ENCODE results near the gene NFYC.
"Not testable (repeated sequence)": the region's sequence is repeated elsewhere in the genome, so short reads cannot be mapped to it uniquely, and the experiment has no call there.

NFYC gene

DNA sequence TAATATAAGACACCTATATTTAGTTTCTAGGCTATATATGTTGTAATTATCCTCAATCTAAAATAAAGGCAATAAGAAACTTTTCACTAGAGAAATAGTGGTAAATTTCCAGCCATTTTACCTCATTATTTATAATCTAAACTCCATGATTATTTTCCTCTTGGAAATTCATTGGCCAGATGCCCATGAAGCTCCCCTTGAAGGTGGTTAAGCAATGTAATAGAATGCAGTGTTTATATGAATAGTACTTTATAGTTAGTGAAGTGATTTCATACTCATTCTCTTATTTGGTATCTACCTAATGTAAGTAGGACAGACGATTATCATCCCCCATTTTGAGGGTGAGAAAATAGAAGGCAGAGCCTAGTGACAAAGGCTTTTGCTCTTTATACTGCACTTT is 26.5 kb downstream of the NFYC start:
- no peak for DNase-seq (ENCODE audit: low read depth)
- no peak for TF ChIP-seq CTCF (conservative IDR thresholded peaks at IDR 0.05; ENCODE audit: control insufficient read depth, insufficient read depth, low read depth, low read length)
- H3K4me3 ChIP-seq (ENCODE audit: control insufficient read depth, low read depth, low read length) = no peak overlapping the region

DNA sequence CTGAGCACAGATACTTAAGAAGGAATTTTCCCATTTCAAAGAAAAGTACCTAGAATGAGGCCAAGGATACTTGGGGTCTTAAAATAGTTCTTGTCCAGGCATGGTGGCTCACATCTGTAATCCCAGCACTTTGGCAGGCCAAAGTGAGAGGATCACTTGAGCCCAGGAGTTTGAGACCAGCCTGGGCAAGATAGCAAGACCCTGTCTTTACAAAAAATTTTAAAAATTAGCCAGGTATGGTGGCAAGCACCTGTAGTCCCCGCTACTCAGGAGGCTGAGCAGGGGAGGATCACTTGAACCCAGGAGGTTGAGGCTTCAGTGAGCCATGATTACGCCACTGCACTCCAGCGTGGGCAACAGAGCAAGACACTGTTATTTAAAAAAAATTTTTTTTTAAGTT is 29.0 kb downstream of the NFYC start:
- H3K4me3 ChIP-seq (ENCODE audit: control insufficient read depth, low read depth, low read length) = no peak overlapping the region
- no peak for DNase-seq (ENCODE audit: low read depth)
- TF ChIP-seq CTCF (conservative IDR thresholded peaks at IDR 0.05; ENCODE audit: control insufficient read depth, insufficient read depth, low read depth, low read length) = no peak

- no peak overlapping the region for H3K4me3 ChIP-seq (ENCODE audit: control insufficient read depth, low read depth, low read length)
- no peak for DNase-seq (ENCODE audit: low read depth)
- TF ChIP-seq CTCF (conservative IDR thresholded peaks at IDR 0.05; ENCODE audit: control insufficient read depth, insufficient read depth, low read depth, low read length) = no peak
These were observed 31.1 kb downstream of the NFYC start for GRCh38 chr1:40722622-40723021.

DNA sequence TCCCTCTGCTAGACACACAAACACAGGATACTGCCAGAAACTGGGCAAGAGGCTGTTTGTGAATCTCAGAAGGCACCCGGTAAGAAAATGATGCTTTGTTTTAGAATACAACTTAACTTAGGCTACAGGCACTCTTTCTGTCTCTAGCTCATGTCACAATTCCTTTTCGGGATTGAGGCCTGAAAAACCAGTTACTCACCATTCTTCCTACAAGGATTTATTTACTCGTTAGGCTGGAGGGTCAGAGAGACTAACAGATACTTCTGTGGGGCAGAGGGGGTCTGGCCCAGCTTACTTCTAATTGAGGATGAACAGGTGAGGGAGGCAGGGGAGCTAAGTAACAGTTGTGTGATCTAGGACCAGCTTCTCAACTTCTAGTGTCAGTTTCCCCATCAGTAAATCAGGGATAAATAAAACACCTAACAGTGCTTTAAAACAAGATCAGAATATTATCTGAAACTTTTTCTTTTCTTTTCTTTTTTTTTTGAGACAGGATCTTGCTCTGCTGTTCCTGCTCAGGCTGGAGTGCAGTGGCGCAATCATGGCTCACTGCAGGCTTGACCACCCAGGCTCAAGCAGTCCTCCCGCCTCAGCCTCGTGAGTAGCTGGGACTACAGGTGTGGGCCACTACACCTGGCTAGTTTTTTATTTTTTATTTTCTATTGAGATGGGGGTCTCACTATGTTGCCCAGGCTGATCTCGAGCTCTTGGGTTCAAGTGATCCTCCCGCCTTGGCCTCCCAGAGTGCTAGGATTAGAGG is 31.9 kb downstream of the NFYC start:
- TF ChIP-seq CTCF (conservative IDR thresholded peaks at IDR 0.05; ENCODE audit: control insufficient read depth, insufficient read depth, low read depth, low read length) = no peak
- DNase-seq (ENCODE audit: low read depth) = no peak
- H3K4me3 ChIP-seq (ENCODE audit: control insufficient read depth, low read depth, low read length) = no peak overlapping the region

GRCh38 chr1:40727662-40728061 is 36.2 kb downstream of the NFYC start:
- peak; percentile 57 for DNase-seq (ENCODE audit: low read depth)
- not testable (repeated sequence) for H3K4me3 ChIP-seq (ENCODE audit: control insufficient read depth, low read depth, low read length)

GRCh38 chr1:40729316-40729862 is 37.9 kb downstream of the NFYC start:
- not testable (repeated sequence) for DNase-seq (ENCODE audit: low read depth); H3K4me3 ChIP-seq (ENCODE audit: control insufficient read depth, low read depth, low read length)

DNA sequence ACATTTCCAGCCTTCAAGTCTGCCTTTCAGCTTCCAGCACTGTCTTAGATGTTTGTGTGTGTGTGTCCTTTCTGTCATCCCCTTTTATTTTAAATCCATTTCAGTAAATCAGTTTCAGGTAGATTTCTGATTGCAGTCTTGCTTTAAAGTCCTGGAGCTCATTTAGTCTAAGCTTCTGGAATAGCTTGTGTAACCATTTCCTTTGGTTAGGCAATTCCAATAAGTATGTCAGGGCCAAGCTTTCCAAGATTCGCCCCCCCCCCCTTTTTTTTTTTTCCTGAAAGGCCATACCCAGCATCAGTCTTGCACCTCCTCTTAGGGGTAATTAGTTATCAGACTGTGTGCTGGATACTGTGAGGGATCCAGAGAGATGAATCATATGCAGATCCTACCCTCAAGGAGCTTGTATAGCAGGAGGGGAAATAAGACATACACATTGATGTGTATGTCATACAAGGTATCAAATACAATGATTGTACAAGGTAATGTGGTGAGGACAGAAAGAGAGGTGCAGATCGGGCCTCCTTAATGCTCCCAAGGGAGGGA is 41.3 kb downstream of the NFYC start:
- H3K4me3 ChIP-seq (ENCODE audit: control insufficient read depth, low read depth, low read length) = no peak overlapping the region
- DNase-seq (ENCODE audit: low read depth) = no peak
- no peak for TF ChIP-seq CTCF (conservative IDR thresholded peaks at IDR 0.05; ENCODE audit: control insufficient read depth, insufficient read depth, low read depth, low read length)

All from fibroblast of mammary gland (primary cell).